Urinary bladder (tissue), 4 donors: ENCODE results near the gene TFDP1. TPM values are rescaled to one million over a fixed set of nuclear protein-coding genes. Genes with fewer than 3 reads are reported as not detected.

Source experiments
- DNase-seq: peaks from one replicate; pipeline ENCODE4 v3.0.0-alpha.2; 2015; ENCODE audit errors: extremely low spot score
- H3K27ac ChIP-seq: one replicate; pipeline ENCODE4 v1.5.1; 2013; ENCODE audit warnings: low read depth, mild to moderate bottlenecking, moderate library complexity
- H3K36me3 ChIP-seq: one replicate; pipeline ENCODE4 v1.6.1; 2013; ENCODE audit warnings: mild to moderate bottlenecking, moderate library complexity; ENCODE audit not compliant: insufficient read depth
- H3K4me1 ChIP-seq: one replicate; pipeline ENCODE4 v1.6.1; 2013; ENCODE audit warnings: mild to moderate bottlenecking, moderate library complexity; ENCODE audit not compliant: insufficient read depth
- H3K4me3 ChIP-seq: one replicate; pipeline ENCODE4 v1.5.1; 2013; ENCODE audit warnings: low read depth, low read length
- WGBS: extraction: QIAGEN DNeasy Blood & Tissue Kit; methylation state at CpG from one replicate; pipeline ENCODE4 v1.1.7; 2013; 5-methylcytosine and 5-hydroxymethylcytosine counted together
- polyA plus RNA-seq: library from polyadenylated mRNA; stranded (reverse); fragments of 200-250 nt; gene quantifications from one replicate; pipeline ENCODE4 v1.2.3, GENCODE V29; 2013
- total RNA-seq: library from RNA; depleted of rRNA; stranded (reverse); fragments of >200 nt; gene quantifications from one replicate; pipeline ENCODE4 v1.2.3, GENCODE V29; 2014
- donor health status: healthy with polysubstance abuse.
- donor health status: healthy.

TFDP1 gene
- total and polyA plus RNA-seq, 2 donors, result 33.6 to 44.4 TPM

DNA sequence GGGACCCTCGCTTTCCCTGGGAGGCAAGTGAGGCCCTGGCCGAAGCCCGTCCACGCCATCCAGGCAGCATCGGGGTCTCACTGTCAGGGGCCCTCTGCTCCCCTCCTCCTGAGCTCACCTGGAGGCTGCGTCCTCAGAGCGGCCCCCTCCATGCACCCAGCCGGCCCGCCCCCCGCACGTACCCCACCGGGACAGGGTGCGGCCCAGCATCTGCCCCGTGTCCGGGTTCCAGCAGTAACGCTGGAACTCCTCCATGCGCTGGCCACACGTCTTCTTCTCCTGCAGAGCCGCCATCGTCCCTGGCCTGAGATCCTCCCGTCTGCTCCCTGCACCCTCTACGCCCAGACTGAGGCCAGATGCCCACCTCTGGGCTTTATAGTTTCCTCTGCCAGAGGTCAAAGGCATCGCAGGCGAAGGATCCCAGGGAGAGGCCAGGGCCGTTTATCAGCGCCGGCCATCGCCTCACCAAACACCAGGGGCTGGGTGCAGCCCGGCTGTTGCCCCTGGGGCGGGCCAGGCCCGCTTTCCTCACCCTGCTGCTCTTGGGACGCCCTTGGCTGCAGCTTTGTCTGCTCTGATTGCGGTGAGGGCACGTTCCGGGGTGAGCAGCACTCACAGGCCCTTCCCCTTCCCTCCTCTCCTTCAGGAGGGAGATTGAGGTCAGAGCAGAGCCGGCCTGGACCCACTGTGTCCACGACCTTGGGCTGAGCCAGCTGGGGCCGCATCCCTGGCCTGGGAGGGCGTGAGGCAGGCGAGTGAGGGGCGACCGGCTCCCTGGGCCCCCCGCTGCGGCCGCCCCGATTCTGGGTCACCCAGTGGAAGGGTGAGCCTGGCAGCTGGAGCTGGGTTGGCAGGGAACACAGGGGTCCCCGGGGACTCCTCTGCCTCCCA lies 73.5 kb downstream of the TFDP1 start, which contains the start of gene ATP4B:
ATP4B (minus strand) TSS at position 348 of the 891 bp plus-strand sequence; CDS start at position 294, 54 bp downstream.
- no peak for DNase-seq
- Histone ChIP-seq H3K27ac (no peak within 1 kb of the TSS), H3K36me3 (no peaks in the 10 kb centered on the region), H3K4me1 (no peaks in the 10 kb centered on the region), H3K4me3 (no peak within 1 kb of the TSS)
- WGBS, result 83% methylated on average over 47 of the region's 47 CpGs

DNA sequence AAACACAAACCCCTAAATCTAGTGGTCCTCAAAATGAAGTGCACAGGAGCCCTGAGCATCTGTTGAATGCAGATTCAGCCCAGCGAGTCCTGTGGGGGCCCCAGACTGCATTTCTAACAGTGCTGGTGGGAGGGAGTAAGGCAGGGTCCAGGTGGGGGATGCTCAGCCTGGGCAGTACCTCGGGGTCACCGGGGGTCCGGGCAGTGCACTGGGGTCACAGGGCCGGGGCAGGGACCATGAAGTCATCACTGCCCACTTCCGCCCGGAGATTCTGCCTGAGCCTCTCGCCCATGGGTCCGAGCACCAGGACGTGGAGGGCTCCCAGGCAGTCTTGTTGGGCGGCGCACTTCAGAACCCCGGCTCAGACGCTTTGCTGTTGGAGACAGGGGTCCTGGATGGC lies 74.3 kb downstream of the TFDP1 start:
- H3K36me3 ChIP-seq, result no peaks in the 10 kb centered on the region
- H3K27ac ChIP-seq, result no peak overlapping the region
- no peak for DNase-seq
- no peak overlapping the region for H3K4me3 ChIP-seq
- H3K4me1 ChIP-seq, result no peaks in the 10 kb centered on the region
- 76% methylated on average over 14 of the region's 14 CpGs for WGBS

DNA sequence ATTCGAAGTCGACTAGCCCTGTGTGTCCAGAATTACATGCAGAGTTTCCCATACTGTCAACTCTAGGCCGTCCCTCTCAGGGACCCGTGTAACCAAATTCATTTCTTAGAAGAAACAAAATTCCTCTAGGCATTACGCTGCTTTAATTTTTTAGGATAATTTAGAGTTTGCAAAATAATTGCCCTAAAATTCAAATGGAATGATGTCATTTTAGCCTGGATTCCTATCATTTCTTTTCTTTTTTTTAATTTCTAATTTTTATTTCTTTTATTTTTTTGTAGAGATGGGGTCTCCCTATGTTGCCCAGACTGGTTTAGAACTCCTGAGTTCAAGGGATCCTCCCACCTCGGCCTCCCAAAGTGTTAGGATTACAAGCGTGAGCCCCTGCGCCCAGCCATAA lies 74.8 kb downstream of the TFDP1 start:
- 93% methylated on average over 8 of the region's 8 CpGs for WGBS

DNA sequence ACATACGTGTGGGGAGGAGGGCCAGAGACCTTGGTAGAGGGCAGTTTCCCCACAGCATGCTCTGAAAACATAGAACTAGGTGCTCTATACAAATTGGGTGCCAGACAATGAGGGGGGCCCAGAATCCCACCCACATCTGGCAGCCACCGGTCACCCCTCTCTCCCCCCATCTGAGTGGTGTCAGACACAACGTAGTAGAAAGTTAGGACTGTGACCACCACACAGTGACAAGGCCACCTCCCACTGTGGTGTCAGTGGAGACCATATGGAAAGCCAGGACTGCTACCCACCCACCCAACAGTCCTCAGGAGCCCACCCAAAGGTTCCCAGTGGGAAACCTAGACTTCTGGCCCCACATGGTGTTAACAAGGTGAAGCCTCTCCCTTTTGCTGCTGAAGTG lies 75.5 kb downstream of the TFDP1 start:
- Histone ChIP-seq H3K36me3 (no peaks in the 10 kb centered on the region), H3K4me1 (no peaks in the 10 kb centered on the region), H3K27ac (no peak overlapping the region), H3K4me3 (no peak overlapping the region)
- WGBS, result 91% methylated on average over 3 of the region's 3 CpGs
- no peak for DNase-seq

More for the DNA sequence above, 74.8 kb downstream of the TFDP1 start:
- Histone ChIP-seq H3K4me3 (no peak overlapping the region), H3K36me3 (no peaks in the 10 kb centered on the region), H3K27ac (no peak overlapping the region), H3K4me1 (no peaks in the 10 kb centered on the region)
- no peak for DNase-seq

GRCh38 chr13:113661509-113661908 lies 77.0 kb downstream of the TFDP1 start:
- no peaks in the 10 kb centered on the region for H3K4me1 ChIP-seq
- no peak overlapping the region for H3K27ac ChIP-seq
- no peak for DNase-seq
- H3K36me3 ChIP-seq, result no peaks in the 10 kb centered on the region
- 73% methylated on average over 2 of the region's 2 CpGs for WGBS
- no peak overlapping the region for H3K4me3 ChIP-seq

- Histone ChIP-seq H3K4me1 (no peaks in the 10 kb centered on the region), H3K36me3 (no peaks in the 10 kb centered on the region), H3K27ac (no peak overlapping the region), H3K4me3 (no peak overlapping the region)
- DNase-seq, result no peak
- WGBS, result 47% methylated on average over 15 of the region's 15 CpGs
Observed at GRCh38 chr13:113663934-113664333, 79.4 kb downstream of the TFDP1 start.

- no peaks in the 10 kb centered on the region for H3K36me3 ChIP-seq
- WGBS, result 56% methylated on average over 21 of the region's 21 CpGs
- H3K4me1 ChIP-seq, result no peaks in the 10 kb centered on the region
- no peak overlapping the region for H3K4me3 ChIP-seq
- no peak overlapping the region for H3K27ac ChIP-seq
- DNase-seq, result no peak
Observed at GRCh38 chr13:113664751-113665596, 80.4 kb downstream of the TFDP1 start.

DNA sequence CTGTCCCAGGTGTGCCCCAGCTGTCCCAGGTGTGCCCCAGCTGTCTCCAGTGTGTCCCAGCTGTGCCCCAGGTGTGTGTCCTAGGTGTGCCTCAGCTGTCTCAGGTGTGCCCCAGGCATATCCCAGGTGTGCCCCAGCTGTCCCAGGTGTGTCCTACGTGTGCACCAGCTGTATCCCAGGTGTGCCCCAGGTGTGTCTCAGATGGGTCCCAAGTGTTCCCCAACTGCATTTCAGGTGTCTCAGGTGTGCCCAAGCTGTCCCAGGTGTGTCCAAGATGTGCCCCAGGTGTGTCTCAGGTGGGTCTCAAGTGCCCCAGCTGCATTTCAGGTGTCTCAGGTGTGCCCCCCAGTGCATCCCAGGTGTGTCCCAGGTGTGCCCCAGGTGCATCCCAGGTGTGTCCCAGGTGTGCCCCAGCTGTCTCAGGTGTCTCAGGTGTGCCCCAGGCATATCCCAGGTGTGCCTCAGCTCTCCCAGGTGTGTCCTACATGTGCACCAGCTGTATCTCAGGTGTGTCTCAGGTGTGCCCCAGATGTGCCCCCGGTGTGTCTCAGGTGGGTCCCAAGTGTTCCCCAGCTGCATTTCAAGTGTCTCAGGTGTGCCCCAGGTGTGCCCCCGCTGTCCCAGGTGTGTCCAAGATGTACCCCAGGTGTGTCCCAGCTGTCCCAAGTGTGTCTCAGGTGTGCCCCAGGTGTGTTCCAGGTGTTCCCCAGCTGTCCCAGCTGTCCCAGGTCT lies 81.2 kb downstream of the TFDP1 start:
- WGBS, result 91% methylated on average over 3 of the region's 3 CpGs
- no peaks in the 10 kb centered on the region for H3K4me1 ChIP-seq
- no peak for DNase-seq

DNA sequence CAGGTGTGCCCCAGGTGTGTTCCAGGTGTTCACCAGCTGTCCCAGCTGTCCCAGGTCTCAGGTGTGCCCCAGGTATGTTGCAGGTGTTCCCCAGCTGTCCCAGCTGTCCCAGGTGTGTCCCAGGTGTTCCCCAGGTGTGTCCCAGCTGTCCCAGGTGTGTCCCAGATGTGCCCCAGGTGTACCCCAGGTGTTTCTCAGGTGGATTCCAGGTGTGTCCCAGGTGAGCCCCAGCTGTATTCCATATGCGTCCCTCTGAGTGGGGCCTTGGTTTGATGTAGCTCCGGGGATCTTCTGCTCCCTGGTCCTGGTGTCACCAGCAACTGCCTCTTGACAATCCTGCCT lies 81.7 kb downstream of the TFDP1 start:
- 89% methylated on average over 2 of the region's 2 CpGs for WGBS
- Histone ChIP-seq H3K27ac (no peak overlapping the region), H3K36me3 (no peaks in the 10 kb centered on the region), H3K4me3 (no peak overlapping the region), H3K4me1 (no peaks in the 10 kb centered on the region)
- DNase-seq, result no peak

More for the DNA sequence above, 81.2 kb downstream of the TFDP1 start:
- H3K4me3 ChIP-seq, result no peak overlapping the region
- no peaks in the 10 kb centered on the region for H3K36me3 ChIP-seq
- H3K27ac ChIP-seq, result no peak overlapping the region

GRCh38 chr13:113666951-113667701 lies 82.6 kb downstream of the TFDP1 start, which contains the start of gene GRK1:
Gene GRK1, plus strand, starts transcription at chr13:113667219. Its CDS starts 168 bp downstream, at chr13:113667387.
- Histone ChIP-seq H3K4me3 (no peak within 1 kb of the TSS), H3K27ac (no peak within 1 kb of the TSS), H3K4me1 (no peaks in the 10 kb centered on the region), H3K36me3 (no peaks in the 10 kb centered on the region)
- DNase-seq, result no peak
- WGBS, result 76% methylated on average over 32 of the region's 32 CpGs

DNA sequence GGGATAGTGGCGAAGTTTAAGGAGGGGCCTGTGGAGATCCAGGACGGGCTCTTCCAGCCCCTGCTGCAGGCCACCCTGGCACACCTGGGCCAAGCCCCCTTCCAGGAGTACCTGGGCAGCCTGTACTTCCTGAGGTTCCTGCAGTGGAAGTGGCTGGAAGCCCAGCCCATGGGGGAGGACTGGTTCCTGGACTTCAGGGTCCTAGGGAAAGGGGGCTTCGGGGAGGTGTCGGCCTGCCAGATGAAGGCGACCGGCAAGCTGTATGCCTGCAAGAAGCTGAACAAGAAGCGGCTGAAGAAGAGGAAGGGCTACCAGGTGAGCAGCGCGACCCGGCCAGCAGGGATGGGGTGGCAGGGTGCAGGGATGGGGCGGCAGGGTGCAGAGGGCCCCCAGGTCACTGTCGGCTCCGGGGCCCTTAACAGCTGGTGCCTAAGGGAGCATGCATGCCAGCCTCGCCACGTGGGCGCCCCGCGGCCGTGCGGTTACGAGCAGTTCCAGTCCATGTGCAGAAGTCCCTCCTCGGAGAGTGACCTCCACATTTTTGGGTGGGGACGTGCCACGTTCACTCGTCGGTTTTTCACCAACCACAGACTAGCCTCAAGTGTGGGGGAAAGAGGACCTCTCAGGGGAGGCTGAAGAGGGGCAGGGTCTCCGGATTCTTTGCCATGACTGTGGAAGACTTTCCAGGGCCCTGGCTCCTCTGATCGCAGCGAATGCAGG lies 83.4 kb downstream of the TFDP1 start:
- H3K36me3 ChIP-seq, result no peaks in the 10 kb centered on the region
- no peak overlapping the region for H3K27ac ChIP-seq
- H3K4me1 ChIP-seq, result no peaks in the 10 kb centered on the region
- no peak for DNase-seq
- 91% methylated on average over 29 of the region's 29 CpGs for WGBS
- no peak overlapping the region for H3K4me3 ChIP-seq

GRCh38 chr13:113668491-113668971 lies 84.0 kb downstream of the TFDP1 start:
- Histone ChIP-seq H3K4me1 (no peaks in the 10 kb centered on the region), H3K4me3 (no peak overlapping the region), H3K36me3 (no peaks in the 10 kb centered on the region), H3K27ac (no peak overlapping the region)
- 72% methylated on average over 24 of the region's 24 CpGs for WGBS
- no peak for DNase-seq
